Karpas-422 (cell line): ENCODE data around the gene PIGA. TPM values are rescaled to one million over a fixed set of nuclear protein-coding genes. Genes with fewer than 3 reads are reported as not detected.

Experiments
- total RNA-seq: library from RNA; depleted of rRNA; stranded (reverse); fragments of >200 nt; shearing (Covaris generic); gene quantifications from 2 replicates; pipeline ENCODE4 v1.2.3, GENCODE V29; 2014; ENCODE audit warnings: low replicate concordance; rRNA removed

PIGA gene
- total RNA-seq, 1 experiment from 2014 or later, result 39.5 TPM

Other genes with a start within 250 kb of the PIGA start
- not detected in 2 replicates for gene ASB9, start 65.4 kb downstream of the PIGA start, total RNA-seq
- gene ASB11, start 19.9 kb downstream of the PIGA start, total RNA-seq, result not detected in 2 replicates
- gene VEGFD, start 48.9 kb upstream of the PIGA start, total RNA-seq, result not detected in 2 replicates
- 0.72 TPM in 1 of 2 replicates, not detected in the other for gene PIR, start 157.8 kb upstream of the PIGA start, total RNA-seq
- gene BMX, start 165.3 kb upstream of the PIGA start, total RNA-seq, result 8.2 and 11.1 TPM in 2 replicates